ENCODE measurements around the gene TRPM1. TPM values are rescaled to one million over a fixed set of nuclear protein-coding genes. Genes with fewer than 3 reads are reported as not detected.

Gene TRPM1
- total RNA-seq, 4 donors from 2014 or later, result not detected

GRCh38 chr15:31102039-31102321 is 455 bp upstream of the TRPM1 start:
- no peak for TF ChIP-seq CTCF (IDR thresholded peaks at IDR 0.05; ENCODE audit: low read depth)

GRCh38 chr15:31100738-31101137 is 787 bp downstream of the TRPM1 start:
- TF ChIP-seq CTCF (IDR thresholded peaks at IDR 0.05; ENCODE audit: low read depth), result no peak

- no peak for TF ChIP-seq CTCF (IDR thresholded peaks at IDR 0.05; ENCODE audit: low read depth)
Measured at GRCh38 chr15:31098953-31099740, 2.4 kb downstream of the TRPM1 start.

- TF ChIP-seq CTCF (IDR thresholded peaks at IDR 0.05; ENCODE audit: low read depth), result no peak
Measured at GRCh38 chr15:31098491-31098917, 3.0 kb downstream of the TRPM1 start.

GRCh38 chr15:31096563-31096962 is 5.0 kb downstream of the TRPM1 start:
- TF ChIP-seq CTCF (IDR thresholded peaks at IDR 0.05; ENCODE audit: low read depth), result no peak

- TF ChIP-seq CTCF (IDR thresholded peaks at IDR 0.05; ENCODE audit: low read depth), result no peak
Measured at GRCh38 chr15:31091481-31091880, 10.0 kb downstream of the TRPM1 start.

- TF ChIP-seq CTCF (IDR thresholded peaks at IDR 0.05; ENCODE audit: low read depth), result no peak
Measured at GRCh38 chr15:31090766-31091165, 10.8 kb downstream of the TRPM1 start.

Measured in subcutaneous adipose tissue (tissue), 4 donors.